ENCODE data around the gene PRKCE. TPM values are rescaled to one million over a fixed set of nuclear protein-coding genes. Genes with fewer than 3 reads are reported as not detected.

PRKCE gene
- total RNA-seq, 1 experiment from 2014 or later, result 14.8 TPM

DNA sequence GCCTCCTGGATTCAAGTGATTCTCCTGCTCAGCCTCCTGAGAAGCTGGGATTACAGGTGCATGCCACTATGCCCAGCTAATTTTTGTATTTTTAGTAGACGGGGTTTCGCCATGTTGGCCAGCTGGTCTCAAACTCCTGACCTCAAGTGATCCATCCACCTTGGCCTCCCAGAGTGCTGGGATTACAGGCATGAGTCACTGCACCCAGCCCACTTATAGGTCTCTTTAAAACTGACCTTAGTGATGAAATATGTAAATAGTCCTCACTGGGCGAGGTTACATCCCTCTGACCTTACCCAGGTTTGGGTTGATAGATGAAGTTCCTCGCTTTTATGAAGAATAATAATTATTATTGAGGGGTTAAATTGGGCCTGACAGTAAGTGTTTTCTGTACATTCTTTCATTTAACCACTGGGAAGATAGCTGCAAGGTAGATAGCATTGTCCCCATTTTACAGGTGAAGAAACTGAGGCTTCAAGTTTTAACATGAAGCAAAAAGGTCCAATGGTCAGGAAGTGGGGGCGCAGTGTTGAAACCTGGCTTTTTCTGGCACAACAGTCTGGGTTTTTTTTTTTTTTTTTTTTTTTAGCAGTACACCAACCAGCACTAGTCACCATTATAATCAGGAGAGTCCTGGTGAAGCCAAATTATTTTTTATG is 471.0 kb downstream of the PRKCE start:
- Histone ChIP-seq H3K79me2 (ENCODE audit: insufficient read depth, low read length) (no peaks in the 10 kb centered on the region), H3K4me3 (replicated peaks in 1 of 2; ENCODE audit: low read depth in 1 of 2, low read length in 2 of 2) (no peak overlapping the region), H4K20me1 (ENCODE audit: insufficient read depth) (no peaks in the 10 kb centered on the region), H3K27me3 (ENCODE audit: insufficient read depth, low read length) (no peaks in the 10 kb centered on the region), H3K4me1 (ENCODE audit: control insufficient read depth in 1 of 2, insufficient read depth in 2 of 2, low read length in 2 of 2) (peaks cover 9 to 27% of the 10 kb centered on the region in 2 experiments), H3K27ac (ENCODE audit: low read depth, low read length) (no peak overlapping the region), H3K36me3 (ENCODE audit: control insufficient read depth in 1 of 2, insufficient read depth in 2 of 2, low read length in 2 of 2) (no peaks in the 10 kb centered on the region), H3K9me3 (ENCODE audit: control insufficient read depth in 1 of 2, insufficient read depth in 1 of 2, low read depth in 1 of 2, low read length in 2 of 2) (no peaks in the 10 kb centered on the region), H3K4me2 (ENCODE audit: low read length) (no peak overlapping the region), H3K9ac (ENCODE audit: low read length) (no peak overlapping the region), H3K9me2 (ENCODE audit: insufficient read depth) (no peaks in the 10 kb centered on the region), H2AFZ (ENCODE audit: low read depth, low read length, poor library complexity, severe bottlenecking) (no peak overlapping the region)
- ChIA-PET RAD21 (ENCODE audit: low non-redundant PET in 1 of 2, low total read pairs in 2 of 2, uncharacterized antibody in 2 of 2, unreplicated experiment in 2 of 2) (no interaction called here), CTCF (no interaction called here), POLR2A (no interaction called here)
- no peak for DNase-seq (ENCODE audit: low read depth, low spot score)
- no peak for TF ChIP-seq JUND (IDR thresholded peaks at IDR 0.05)
- TF ChIP-seq EZH2phosphoT487 (IDR thresholded peaks at IDR 0.05; ENCODE audit: borderline replicate concordance), result no peak
- no peak for TF ChIP-seq CTCF (IDR thresholded peaks at IDR 0.05 in 2 of 3, conservative IDR thresholded peaks at IDR 0.05 in 1 of 3; ENCODE audit: borderline replicate concordance in 1 of 3, insufficient read depth in 1 of 3, low read depth in 2 of 3, low read length in 2 of 3)
- no peak for TF ChIP-seq CBX3 (IDR thresholded peaks at IDR 0.05; ENCODE audit: low read depth)
- no peak for TF ChIP-seq POLR2A (IDR thresholded peaks at IDR 0.05; ENCODE audit: borderline replicate concordance, extremely low read depth, insufficient read depth, insufficient read length)
- no peak for TF ChIP-seq ELF1 (IDR thresholded peaks at IDR 0.05; ENCODE audit: borderline replicate concordance, low read depth)
- TF ChIP-seq TCF7L2 (IDR thresholded peaks at IDR 0.05; ENCODE audit: borderline replicate concordance, extremely low read depth, insufficient read depth, insufficient read length), result no peak
- no peak for TF ChIP-seq SIN3A (IDR thresholded peaks at IDR 0.05; ENCODE audit: low read depth)
- TF ChIP-seq, protein P1, sequence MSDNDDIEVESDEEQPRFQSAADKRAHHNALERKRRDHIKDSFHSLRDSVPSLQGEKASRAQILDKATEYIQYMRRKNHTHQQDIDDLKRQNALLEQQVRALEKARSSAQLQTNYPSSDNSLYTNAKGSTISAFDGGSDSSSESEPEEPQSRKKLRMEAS (IDR thresholded peaks at IDR 0.05), result no peak
- TF ChIP-seq, protein P2, sequence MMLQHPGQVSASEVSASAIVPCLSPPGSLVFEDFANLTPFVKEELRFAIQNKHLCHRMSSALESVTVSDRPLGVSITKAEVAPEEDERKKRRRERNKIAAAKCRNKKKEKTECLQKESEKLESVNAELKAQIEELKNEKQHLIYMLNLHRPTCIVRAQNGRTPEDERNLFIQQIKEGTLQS (IDR thresholded peaks at IDR 0.05), result no peak
- TF ChIP-seq RAD21 (IDR thresholded peaks at IDR 0.05; ENCODE audit: low read depth), result no peak
- TF ChIP-seq EZH2 (IDR thresholded peaks at IDR 0.05), result no peak
- no peak for TF ChIP-seq ZNF274 (IDR thresholded peaks at IDR 0.05; ENCODE audit: low read depth, low read length)
- no peak for TF ChIP-seq SP1 (IDR thresholded peaks at IDR 0.05; ENCODE audit: low read depth)
- ATAC-seq, result no peak
- BruUV-seq (replicated peaks), result no TSS peak
- intact Hi-C loops (cut with micrococcal nuclease), result no loop called here
